ENCODE measurements around the gene DCHS1.

The DCHS1 gene

GRCh38 chr11:6671991-6672390, 16.4 kb upstream of the DCHS1 start:
- no peak for DNase-seq

DNA sequence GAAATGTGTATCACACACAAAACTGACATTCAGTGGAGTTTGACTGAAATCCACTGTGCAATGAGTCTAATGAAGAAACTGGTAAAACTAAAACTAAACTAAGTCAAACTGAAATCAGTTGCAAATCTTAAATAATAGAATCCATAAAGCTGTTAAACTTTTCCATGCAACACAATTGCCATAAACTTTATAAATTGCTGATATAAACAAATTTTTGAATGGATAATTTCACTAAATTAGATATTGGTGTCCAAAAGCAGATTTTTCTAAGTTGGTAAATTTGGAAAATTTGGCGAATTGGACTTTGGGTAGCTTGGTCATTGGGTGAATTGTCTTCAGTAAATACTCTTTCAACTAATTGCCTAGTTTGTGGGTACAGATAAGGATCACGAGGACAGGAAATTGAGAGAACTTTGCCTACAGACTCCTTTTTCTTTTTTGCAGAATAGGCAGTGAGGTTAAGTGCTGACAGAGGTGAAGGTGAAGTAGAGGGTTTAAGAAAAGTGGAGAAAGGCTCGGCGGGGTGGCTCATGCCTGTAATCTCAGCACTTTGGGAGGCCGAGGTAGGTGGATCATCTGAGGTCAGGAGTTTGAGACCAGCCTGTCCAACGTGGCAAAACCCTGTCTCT, 14.7 kb upstream of the DCHS1 start:
- no peak for DNase-seq

GRCh38 chr11:6667733-6668374, 12.2 kb upstream of the DCHS1 start:
- DNase-seq = no peak

GRCh38 chr11:6666302-6667183, 10.9 kb upstream of the DCHS1 start:
- DNase-seq = no peak

DNA sequence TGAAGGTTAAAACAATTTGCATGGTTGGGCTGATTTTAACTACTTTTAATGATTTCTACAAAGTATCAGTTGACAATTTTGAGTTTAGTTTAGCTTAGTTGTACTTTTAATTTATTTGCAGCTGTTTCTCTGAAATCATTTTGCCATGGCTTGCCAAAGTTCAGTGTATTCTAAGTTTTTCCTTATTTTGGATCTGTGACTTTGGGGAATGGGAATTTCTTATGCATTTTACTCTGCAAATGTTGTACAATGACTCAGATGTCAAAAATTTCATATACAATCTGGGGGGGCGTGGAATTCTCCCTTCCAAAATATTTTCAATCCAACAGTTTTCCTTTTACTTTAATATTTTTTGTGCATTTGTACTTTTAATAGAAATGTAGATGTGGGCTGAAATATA, 8.9 kb upstream of the DCHS1 start:
- DNase-seq = no peak

DNA sequence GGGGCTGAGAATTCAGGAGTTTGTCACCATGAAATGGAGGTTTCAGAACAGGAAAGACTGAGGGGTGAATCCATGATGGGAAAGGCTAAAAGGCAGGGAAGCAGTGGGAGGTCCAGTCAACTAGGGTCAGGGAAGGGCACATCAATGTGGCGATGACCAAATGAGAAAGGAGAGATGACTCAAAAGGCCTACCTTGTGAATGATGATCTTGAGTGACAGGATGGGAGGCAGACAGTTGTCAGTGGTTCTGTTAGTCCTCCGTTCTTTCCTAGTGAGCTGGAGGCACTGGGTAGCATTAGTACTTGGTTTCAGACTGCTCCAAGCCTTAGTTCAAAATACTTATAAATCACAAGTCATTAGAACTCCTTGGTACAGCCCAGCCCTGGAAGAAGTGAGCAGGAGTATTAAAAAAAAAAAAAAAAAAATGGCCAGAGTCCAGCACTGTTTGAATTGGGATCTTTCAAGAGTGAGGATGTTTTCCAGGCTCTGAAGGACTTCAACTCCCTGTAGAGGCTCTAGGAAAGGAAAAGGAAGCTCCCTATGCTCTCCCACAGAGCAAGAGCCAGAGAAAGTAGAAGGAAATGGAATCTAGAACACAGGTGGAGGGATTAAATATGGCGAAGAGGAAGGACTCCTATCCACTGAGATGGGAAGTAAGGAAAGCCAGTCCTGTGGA, 8.3 kb upstream of the DCHS1 start:
- no peak for DNase-seq

GRCh38 chr11:6660712-6661111, 5.1 kb upstream of the DCHS1 start:
- DNase-seq = no peak

DNA sequence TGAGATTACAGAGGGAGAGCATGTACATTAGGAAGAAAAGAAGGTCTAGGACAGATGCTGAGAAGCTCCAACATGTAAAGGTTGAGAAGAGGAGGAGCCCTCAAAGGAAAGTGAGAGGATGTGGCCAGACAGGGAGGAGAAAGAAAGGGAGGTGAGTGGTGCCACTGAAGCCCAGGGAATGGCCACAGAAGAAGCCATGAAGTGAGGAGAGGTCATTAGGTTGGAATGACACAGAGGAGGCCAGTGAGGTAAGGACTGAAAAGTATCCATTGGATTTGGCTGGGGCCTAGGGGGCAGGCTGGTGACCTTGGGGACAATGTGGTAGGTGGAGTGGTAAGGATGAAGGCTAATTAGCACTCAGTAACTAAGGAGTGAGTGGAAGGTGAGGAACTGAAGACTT, 3.0 kb upstream of the DCHS1 start:
- DNase-seq = no peak

- DNase-seq = no peak
Measured at GRCh38 chr11:6657346-6657745, 1.7 kb upstream of the DCHS1 start.

- no peak for DNase-seq
Measured at GRCh38 chr11:6656936-6657335, 1.3 kb upstream of the DCHS1 start.

GRCh38 chr11:6656584-6656915, 941 bp upstream of the DCHS1 start:
- no peak for DNase-seq

DNA sequence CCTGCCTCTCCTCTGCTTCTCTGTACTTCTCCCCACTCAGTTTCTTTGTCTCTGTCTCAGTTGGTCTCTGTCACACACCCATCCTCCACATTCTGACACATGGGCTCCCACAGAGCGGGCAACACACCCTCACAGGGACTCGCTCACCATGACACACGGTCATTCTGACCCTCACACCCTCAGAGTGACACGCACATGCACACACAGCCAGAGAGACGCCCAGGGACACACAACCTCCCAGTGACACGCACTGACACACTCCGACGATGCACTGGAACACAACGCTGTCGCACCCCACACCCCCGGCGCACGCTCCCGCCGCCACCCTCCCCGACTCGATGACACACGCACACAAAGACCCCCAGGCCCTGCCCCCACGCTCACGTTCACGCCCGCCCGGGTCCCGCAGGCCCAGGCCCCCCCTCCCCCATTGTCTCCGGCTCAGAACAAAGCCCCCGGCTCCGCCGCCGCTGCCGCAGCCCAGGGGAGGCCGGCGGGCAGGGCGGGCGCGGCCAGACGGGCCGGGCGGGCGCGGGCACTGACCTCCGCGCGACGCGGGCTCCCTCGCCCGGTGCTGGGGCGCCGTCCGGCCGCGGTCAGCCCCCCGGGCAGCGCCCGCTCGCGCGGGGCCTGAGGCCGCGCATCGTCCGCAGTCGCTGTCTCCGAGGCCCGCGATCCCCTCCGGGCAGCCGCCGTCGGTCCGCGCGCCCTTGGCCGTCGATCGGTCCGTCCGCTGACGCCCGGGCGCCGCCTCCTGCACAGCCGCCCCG, 404 bp downstream of the DCHS1 start:
- DNase-seq = peak in 15 of 56 donors; percentile 8 to 72 (median 43)

DNA sequence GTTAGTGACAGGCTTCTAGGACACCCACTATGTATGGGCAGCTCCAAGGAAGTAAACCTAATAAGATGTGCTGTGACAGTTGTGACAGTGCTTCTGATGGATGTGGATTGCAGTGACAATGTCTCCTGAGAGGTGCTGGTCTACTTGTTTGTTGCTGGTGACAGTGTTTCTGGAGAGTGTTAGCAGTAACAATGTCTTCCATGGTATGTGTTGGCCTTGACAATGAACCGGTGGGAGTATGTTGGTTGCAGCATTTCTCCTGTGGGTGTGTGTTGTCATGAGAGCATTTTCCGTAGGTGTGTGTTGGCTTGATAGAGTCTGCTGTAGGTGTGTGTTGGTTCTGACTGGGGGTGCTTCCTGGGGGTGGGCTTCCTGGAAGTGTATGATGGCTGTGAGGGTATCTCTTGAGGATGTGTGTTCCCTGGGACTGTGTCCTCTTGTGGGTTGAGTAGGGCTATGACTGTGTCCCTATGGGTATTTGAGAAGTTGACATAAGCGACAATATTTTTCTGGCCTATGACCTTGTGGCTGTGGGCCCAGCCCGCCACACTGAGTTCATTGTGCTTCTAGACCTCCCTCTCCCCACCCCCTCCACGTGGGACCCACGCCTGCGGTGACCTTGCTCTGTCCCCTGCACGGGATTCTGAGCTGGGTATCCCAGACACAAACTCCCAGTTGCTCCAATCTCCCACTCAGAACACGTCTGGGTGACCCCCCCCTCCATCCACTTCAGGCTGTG, 1.2 kb downstream of the DCHS1 start:
- peak in 31 of 56 donors; percentile 17 to 73 (median 45) for DNase-seq

DNA sequence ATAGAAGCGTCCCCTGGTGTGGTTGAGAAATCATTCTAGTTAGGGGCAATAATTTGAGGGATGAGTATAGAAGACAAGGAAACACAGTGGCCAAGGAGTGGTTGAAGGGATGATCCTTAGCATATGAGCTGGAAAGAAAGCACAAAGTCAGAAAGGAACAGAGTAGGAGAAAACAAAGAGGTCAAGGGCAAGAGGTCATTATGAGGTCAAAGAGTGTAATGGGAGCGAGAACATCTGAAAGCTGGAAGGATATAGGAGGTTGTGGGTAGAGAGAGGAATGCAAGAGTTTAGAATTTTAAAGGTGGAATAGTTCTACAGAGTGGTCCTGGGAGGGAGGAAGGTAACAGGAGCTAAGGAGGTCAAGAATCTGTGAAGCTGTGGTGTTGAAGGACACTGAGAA, 2.0 kb downstream of the DCHS1 start:
- DNase-seq = no peak

- no peak for DNase-seq
Measured at GRCh38 chr11:6653097-6653496, 2.5 kb downstream of the DCHS1 start.

DNA sequence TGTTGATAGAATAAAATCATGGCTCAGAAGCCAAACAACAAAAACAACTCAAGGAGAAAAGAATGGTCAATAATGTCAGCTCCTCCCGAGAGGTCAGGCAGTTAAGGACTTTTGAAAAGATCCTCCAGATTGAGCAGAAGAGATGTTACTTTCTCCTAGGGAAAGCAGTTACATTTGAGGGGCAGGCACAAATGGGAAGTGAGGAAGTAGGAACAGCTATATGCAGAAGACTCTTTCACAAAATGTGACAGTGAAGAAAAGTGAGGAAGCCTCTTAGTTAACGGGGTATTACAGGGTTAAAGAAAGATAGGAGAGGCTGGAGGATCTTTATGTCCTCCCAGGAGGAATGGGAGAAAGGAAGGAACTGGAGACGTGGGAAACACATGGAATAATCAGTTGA, 3.4 kb downstream of the DCHS1 start:
- DNase-seq = no peak

- DNase-seq = peak in 1 of 56 donors; percentile 34
Measured at GRCh38 chr11:6650980-6651379, 4.6 kb downstream of the DCHS1 start.

DNA sequence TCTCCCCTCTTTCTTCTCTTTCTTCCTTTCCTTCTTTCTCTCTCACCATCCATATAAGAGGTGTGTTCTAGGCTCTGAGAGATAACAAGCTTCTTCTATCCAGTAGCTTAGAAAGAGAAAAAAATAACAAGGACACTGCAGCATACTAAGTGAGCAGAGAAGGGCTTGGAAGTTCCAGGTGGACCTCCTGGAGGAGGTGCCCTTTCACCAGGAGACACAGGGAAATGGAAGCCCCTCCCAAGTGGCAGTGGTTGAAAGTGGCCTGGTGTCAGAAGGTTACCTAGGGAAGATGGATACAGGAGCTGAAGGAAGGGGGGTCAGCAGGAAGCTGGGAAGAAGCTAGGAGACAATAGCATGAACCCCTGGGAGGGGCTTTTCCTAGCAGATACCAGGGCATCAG, 5.5 kb downstream of the DCHS1 start:
- DNase-seq = no peak

GRCh38 chr11:6648501-6648900, 7.1 kb downstream of the DCHS1 start:
- no peak for DNase-seq

DNA sequence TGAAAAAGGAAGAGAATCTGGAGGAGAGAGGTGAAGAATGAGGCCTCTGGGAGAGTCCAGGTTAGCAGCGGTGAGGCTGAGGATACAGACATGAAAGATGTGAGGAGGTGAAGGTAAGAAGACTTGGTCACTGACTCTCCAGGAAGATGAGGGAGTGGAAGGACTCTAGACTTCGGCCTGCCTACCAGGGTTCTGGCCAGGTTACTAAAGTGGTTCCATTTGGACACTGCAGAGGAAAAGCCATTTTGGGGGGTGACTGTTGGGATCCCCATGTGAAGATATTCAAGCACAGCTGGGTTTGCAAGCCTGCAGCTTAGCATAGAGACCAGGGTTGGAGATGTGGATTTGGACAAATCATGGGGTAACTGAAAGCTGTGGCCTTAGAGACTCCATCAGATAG, 7.8 kb downstream of the DCHS1 start:
- DNase-seq = no peak

All from nucleus accumbens (tissue), 56 donors.